Skeletal muscle satellite cell (primary cell): ENCODE results near the gene SEMA3A. TPM values are rescaled to one million over a fixed set of nuclear protein-coding genes. Genes with fewer than 3 reads are reported as not detected.
A peak's percentile ranks its signal among the peaks of the same experiment; 100 is the strongest.
"Not testable (repeated sequence)": the region's sequence is repeated elsewhere in the genome, so short reads cannot be mapped to it uniquely, and the experiment has no call there.

Experiments
- H3K27me3 ChIP-seq: 2 replicates; pipeline ENCODE4 v1.7.0; 2013; ENCODE audit warnings: low read length; ENCODE audit not compliant: control insufficient read depth, insufficient read depth
- H3K36me3 ChIP-seq: 2 replicates; pipeline ENCODE4 v1.7.0; 2013; ENCODE audit warnings: mild to moderate bottlenecking, control low read depth, low read length; ENCODE audit not compliant: insufficient read depth
- H3K4me1 ChIP-seq: 2 replicates; pipeline ENCODE4 v1.7.0; 2013; ENCODE audit warnings: low read length; ENCODE audit not compliant: control insufficient read depth, insufficient read depth
- H3K4me2 ChIP-seq: 2 replicates; pipeline ENCODE4 v1.7.0; 2013; ENCODE audit warnings: mild to moderate bottlenecking, low read length
- H3K4me3 ChIP-seq: 2 replicates; pipeline ENCODE4 v1.7.0; 2013; ENCODE audit warnings: low read length
- H3K9ac ChIP-seq: 2 replicates; pipeline ENCODE4 v1.7.0; 2013; ENCODE audit warnings: mild to moderate bottlenecking, low read depth, low read length, moderate library complexity
- H3K9me3 ChIP-seq: replicated peaks from 2 replicates; pipeline ENCODE4 v1.7.0; 2013; ENCODE audit warnings: mild to moderate bottlenecking, control low read depth, low read length
- total RNA-seq: library from RNA; depleted of rRNA; stranded (reverse); fragments of >200 nt; gene quantifications from 2 replicates; pipeline ENCODE4 v1.2.3, GENCODE V29; 2012; rRNA removed

Gene SEMA3A
- 1.3 and 1.5 TPM in 2 replicates for total RNA-seq

DNA sequence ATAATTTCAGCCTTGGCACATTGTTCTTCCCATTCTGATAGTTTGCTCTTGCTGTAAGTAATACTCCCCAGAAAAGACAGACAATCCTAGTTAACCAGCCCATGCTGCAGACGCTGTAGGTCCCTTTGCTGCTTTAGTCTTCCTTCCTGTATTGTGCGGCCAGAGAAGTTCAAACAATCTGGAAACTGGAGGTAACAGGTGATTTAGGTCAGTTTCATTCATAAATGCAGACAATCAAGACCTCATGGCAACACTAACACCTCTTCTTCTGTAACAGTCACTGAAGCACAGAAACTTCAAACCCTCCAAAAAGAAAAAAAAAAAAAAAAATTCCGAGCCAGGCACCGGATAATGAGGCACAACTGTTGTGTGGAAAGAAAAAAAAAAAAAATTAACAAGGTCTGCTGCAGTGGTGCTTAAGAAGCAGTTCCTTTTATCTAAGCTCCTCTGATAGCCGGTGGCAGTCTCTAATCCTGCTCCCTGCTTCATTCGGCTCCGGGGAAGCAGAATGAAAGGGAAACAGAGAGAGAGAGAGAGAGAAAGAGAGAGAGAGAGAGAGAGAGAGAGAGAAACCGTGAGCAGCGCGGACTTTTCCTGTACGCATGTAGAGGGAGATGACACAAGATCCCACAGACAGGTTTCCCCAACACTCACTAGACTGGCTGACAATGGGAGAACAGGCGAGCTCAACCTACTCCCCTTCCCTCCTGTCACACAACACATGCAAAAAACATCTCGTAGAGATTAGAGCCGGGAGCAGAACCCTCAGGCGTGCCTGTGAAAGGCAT, at the start of gene SEMA3A:
Gene SEMA3A, minus strand, starts transcription at position 306 of the 788 bp plus-strand sequence. Its CDS starts 203 bp downstream, at position 103.
- Histone ChIP-seq H3K4me2 (peak within 1 kb of the TSS; percentile 71), H3K9me3 (no peaks in the 10 kb centered on the region), H3K36me3 (no peaks in the 10 kb centered on the region), H3K9ac (peak within 1 kb of the TSS; percentile 61), H3K27me3 (no peaks in the 10 kb centered on the region), H3K4me1 (peaks cover 18% of the 10 kb centered on the region), H3K4me3 (peak within 1 kb of the TSS; percentile 56)

GRCh38 chr7:84243037-84243436, 48.4 kb upstream of the SEMA3A start:
- not testable (repeated sequence) for H3K36me3 ChIP-seq, H3K9ac ChIP-seq, H3K4me1 ChIP-seq, H3K4me2 ChIP-seq, H3K4me3 ChIP-seq, H3K9me3 ChIP-seq, H3K27me3 ChIP-seq

GRCh38 chr7:84238596-84238995, 44.0 kb upstream of the SEMA3A start:
- H3K36me3 ChIP-seq: no peaks in the 10 kb centered on the region
- no peaks in the 10 kb centered on the region for H3K9me3 ChIP-seq
- no peak overlapping the region for H3K4me3 ChIP-seq
- H3K27me3 ChIP-seq: no peaks in the 10 kb centered on the region
- no peak overlapping the region for H3K4me2 ChIP-seq
- no peak overlapping the region for H3K9ac ChIP-seq
- peaks cover 20% of the 10 kb centered on the region for H3K4me1 ChIP-seq

GRCh38 chr7:84237533-84238173, 43.1 kb upstream of the SEMA3A start:
- peak overlapping the region; percentile 47 for H3K9ac ChIP-seq

DNA sequence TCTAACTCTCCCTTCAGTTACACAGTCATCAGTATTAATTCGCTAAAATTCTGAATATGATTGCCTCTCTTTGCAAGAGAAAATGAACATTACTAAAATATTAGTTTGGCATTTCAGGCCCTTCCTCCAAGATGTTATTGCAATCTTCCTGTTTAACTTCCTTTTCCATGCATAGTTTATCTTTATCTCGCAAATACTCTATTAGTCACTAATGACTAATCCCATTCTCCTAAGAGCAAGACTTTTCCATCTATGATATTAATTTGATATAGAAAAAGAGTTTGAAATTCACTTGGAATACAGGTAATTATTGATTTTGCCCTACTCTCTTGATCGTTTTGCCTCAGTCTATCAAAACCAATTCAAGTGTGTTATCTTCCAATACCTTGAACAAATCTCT, 41.8 kb upstream of the SEMA3A start:
- Histone ChIP-seq H3K9me3 (no peaks in the 10 kb centered on the region), H3K9ac (no peak overlapping the region), H3K4me1 (peaks cover 24% of the 10 kb centered on the region), H3K36me3 (no peaks in the 10 kb centered on the region), H3K27me3 (no peaks in the 10 kb centered on the region), H3K4me3 (no peak overlapping the region), H3K4me2 (no peak overlapping the region)

More at GRCh38 chr7:84237533-84238173, 43.1 kb upstream of the SEMA3A start:
- Histone ChIP-seq H3K9me3 (no peaks in the 10 kb centered on the region), H3K36me3 (no peaks in the 10 kb centered on the region), H3K4me1 (peaks cover 20% of the 10 kb centered on the region), H3K4me2 (peak overlapping the region; percentile 32), H3K4me3 (no peak overlapping the region), H3K27me3 (no peaks in the 10 kb centered on the region)

DNA sequence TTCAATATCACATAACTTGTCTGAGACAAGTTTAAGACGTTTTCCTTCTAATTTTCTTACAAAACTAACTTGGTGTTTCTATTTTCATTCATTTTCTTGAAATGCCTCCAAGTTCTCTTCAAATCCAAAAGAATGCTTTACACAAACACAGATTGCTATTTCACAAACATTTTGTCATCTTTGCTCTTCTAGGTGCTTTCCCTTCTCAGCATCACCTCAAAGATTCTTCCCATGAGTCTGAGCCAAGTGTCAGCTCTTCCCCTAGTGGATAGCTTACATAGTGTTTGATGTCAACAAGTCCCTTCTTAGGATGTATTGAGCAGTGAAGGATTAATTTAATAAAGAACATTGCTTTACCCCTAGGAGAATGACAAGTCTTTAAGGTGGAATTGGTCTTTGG, 38.1 kb upstream of the SEMA3A start:
- Histone ChIP-seq H3K4me1 (peaks cover 24% of the 10 kb centered on the region), H3K9me3 (no peaks in the 10 kb centered on the region), H3K36me3 (no peaks in the 10 kb centered on the region), H3K9ac (no peak overlapping the region), H3K4me2 (no peak overlapping the region), H3K4me3 (no peak overlapping the region), H3K27me3 (no peaks in the 10 kb centered on the region)

GRCh38 chr7:84231157-84231556, 36.6 kb upstream of the SEMA3A start:
- Histone ChIP-seq H3K4me1 (peaks cover 13% of the 10 kb centered on the region), H3K36me3 (no peaks in the 10 kb centered on the region)

GRCh38 chr7:84230491-84230890, 35.9 kb upstream of the SEMA3A start:
- no peaks in the 10 kb centered on the region for H3K27me3 ChIP-seq
- H3K9me3 ChIP-seq: no peaks in the 10 kb centered on the region
- H3K4me3 ChIP-seq: no peak overlapping the region
- H3K4me1 ChIP-seq: peaks cover 8% of the 10 kb centered on the region
- H3K36me3 ChIP-seq: no peaks in the 10 kb centered on the region
- H3K9ac ChIP-seq: no peak overlapping the region
- no peak overlapping the region for H3K4me2 ChIP-seq

More at GRCh38 chr7:84231157-84231556, 36.6 kb upstream of the SEMA3A start:
- Histone ChIP-seq H3K4me2 (no peak overlapping the region), H3K27me3 (no peaks in the 10 kb centered on the region), H3K9ac (no peak overlapping the region), H3K4me3 (no peak overlapping the region), H3K9me3 (no peaks in the 10 kb centered on the region)

DNA sequence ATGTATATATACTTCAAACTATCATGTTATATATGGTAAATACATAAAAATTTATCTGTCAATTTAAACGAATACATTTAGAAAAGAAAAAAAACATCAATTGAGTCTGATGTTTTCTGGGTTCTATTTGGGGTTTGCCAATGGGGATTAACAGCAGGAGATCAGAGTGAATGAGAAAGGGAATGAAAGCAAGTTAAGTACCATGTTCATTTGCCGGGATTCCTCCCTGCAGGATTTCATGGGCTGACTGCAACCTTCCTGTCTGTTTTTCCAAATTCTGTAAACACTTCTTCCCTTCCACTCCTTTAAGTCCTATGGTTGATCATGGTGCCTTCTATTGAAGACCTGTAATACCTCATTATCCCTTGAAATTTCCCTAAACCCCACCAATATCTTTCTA, 33.9 kb upstream of the SEMA3A start:
- Histone ChIP-seq H3K4me1 (peaks cover 8% of the 10 kb centered on the region), H3K9me3 (no peaks in the 10 kb centered on the region), H3K4me3 (no peak overlapping the region), H3K27me3 (no peaks in the 10 kb centered on the region), H3K36me3 (no peaks in the 10 kb centered on the region), H3K4me2 (no peak overlapping the region), H3K9ac (no peak overlapping the region)

- Histone ChIP-seq H3K4me3 (no peak overlapping the region), H3K4me1 (peaks cover 5% of the 10 kb centered on the region), H3K4me2 (no peak overlapping the region), H3K9ac (no peak overlapping the region), H3K27me3 (no peaks in the 10 kb centered on the region), H3K9me3 (no peaks in the 10 kb centered on the region), H3K36me3 (no peaks in the 10 kb centered on the region)
Observed at GRCh38 chr7:84226759-84227158, 32.2 kb upstream of the SEMA3A start.

DNA sequence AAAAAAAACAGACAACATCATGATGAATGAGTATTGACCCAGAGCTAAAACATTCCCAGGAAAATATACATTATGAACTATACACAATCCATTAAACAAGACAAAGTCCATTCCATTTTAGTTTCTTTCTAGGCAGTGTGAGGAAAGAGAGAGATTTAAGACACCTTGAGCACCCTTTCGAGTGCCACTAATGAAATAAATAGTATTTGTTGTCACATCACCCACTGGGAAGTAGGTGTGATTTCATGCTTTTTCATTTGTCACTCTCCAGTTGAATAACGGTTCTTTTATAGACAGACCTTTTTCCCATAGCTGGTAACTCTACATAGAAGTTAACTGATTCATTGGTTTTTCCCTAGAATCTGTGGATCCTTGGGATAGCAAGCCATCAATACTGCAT, 29.9 kb upstream of the SEMA3A start:
- Histone ChIP-seq H3K27me3 (no peaks in the 10 kb centered on the region), H3K9me3 (peaks cover 5% of the 10 kb centered on the region), H3K36me3 (no peaks in the 10 kb centered on the region), H3K9ac (no peak overlapping the region), H3K4me3 (no peak overlapping the region), H3K4me2 (no peak overlapping the region), H3K4me1 (no peaks in the 10 kb centered on the region)

GRCh38 chr7:84219310-84219709, 24.7 kb upstream of the SEMA3A start:
- Histone ChIP-seq H3K9me3 (peaks cover 5% of the 10 kb centered on the region), H3K4me2 (no peak overlapping the region), H3K36me3 (no peaks in the 10 kb centered on the region), H3K9ac (no peak overlapping the region), H3K27me3 (no peaks in the 10 kb centered on the region), H3K4me3 (no peak overlapping the region), H3K4me1 (no peaks in the 10 kb centered on the region)
